Loucy (cell line): Measurements from ENCODE around the gene MBLAC1.

Experiments
- H2AFZ ChIP-seq: fragments of 200-600 bp; sonication (generic); 2 replicates; pipeline ENCODE4 v1.6.0; 2016; ENCODE audit warnings: antibody characterized with exemption, mild to moderate bottlenecking, low read length, moderate library complexity
- H3F3A ChIP-seq: fragments of 200-600 bp; 2 replicates; pipeline ENCODE4 v1.6.0; 2016; ENCODE audit warnings: antibody characterized with exemption, low read depth, mild to moderate bottlenecking
- H3K27me3 ChIP-seq: fragments of 200-600 bp; sonication (generic); 2 replicates; pipeline ENCODE4 v1.6.1; 2014; ENCODE audit warnings: low read length, mild to moderate bottlenecking; ENCODE audit not compliant: insufficient read depth, poor library complexity, severe bottlenecking
- H3K36me3 ChIP-seq: fragments of 200-600 bp; sonication (generic); 2 replicates; pipeline ENCODE4 v1.6.1; 2016; ENCODE audit warnings: low read length; ENCODE audit not compliant: insufficient read depth
- H3K4me1 ChIP-seq: fragments of 200-600 bp; sonication (generic); 2 replicates; pipeline ENCODE4 v1.5.1; 2014; ENCODE audit warnings: low read length, mild to moderate bottlenecking; ENCODE audit not compliant: insufficient read depth, poor library complexity, severe bottlenecking
- H3K4me2 ChIP-seq: fragments of 200-600 bp; sonication (generic); 2 replicates; pipeline ENCODE4 v1.6.0; 2014; ENCODE audit warnings: antibody characterized with exemption, low read length, low read depth, mild to moderate bottlenecking; ENCODE audit not compliant: poor library complexity, severe bottlenecking
- H3K4me3 ChIP-seq: fragments of 200-600 bp; sonication (generic); 2 replicates; pipeline ENCODE4 v1.5.1; 2014; ENCODE audit warnings: low read length, mild to moderate bottlenecking, mixed read lengths; ENCODE audit not compliant: poor library complexity, severe bottlenecking
- H3K79me2 ChIP-seq: fragments of 200-600 bp; sonication (generic); 2 replicates; pipeline ENCODE4 v1.6.1; 2014; ENCODE audit warnings: low read length; ENCODE audit not compliant: insufficient read depth
- H3K9ac ChIP-seq: fragments of 200-600 bp; sonication (generic); 2 replicates; pipeline ENCODE4 v1.6.0; 2014; ENCODE audit warnings: mild to moderate bottlenecking, low read depth, low read length, moderate library complexity; ENCODE audit not compliant: poor library complexity, severe bottlenecking
- H3K9me2 ChIP-seq: fragments of 200-600 bp; sonication (generic); replicated peaks from 2 replicates; pipeline ENCODE4 v1.6.1; 2016; ENCODE audit warnings: low read depth, low read length, mixed read lengths
- H3K9me3 ChIP-seq: fragments of 200-600 bp; sonication (generic); 2 replicates; pipeline ENCODE4 v1.6.1; 2014; ENCODE audit warnings: mild to moderate bottlenecking, antibody characterized with exemption, low read length, low read depth; ENCODE audit not compliant: insufficient read depth
- H4K20me1 ChIP-seq: fragments of 200-600 bp; sonication (generic); 2 replicates; pipeline ENCODE4 v1.6.0; 2014; ENCODE audit warnings: antibody characterized with exemption, low read length, mild to moderate bottlenecking; ENCODE audit not compliant: insufficient read depth, poor library complexity, severe bottlenecking
- CTCF ChIP-seq: fragments of 200-600 bp; sonication (generic); conservative IDR thresholded peaks from 2 replicates; pipeline ENCODE4 v1.5.1; 2014; ENCODE audit warnings: mild to moderate bottlenecking, antibody characterized with exemption, low read length
- EZH2phosphoT487 ChIP-seq: fragments of 200-600 bp; IDR thresholded peaks from 2 replicates; pipeline ENCODE4 v1.6.1; 2018; ENCODE audit warnings: antibody characterized with exemption, mild to moderate bottlenecking, moderate library complexity, borderline replicate concordance

Gene MBLAC1

GRCh38 chr7:100163871-100164270, 37.1 kb downstream of the MBLAC1 start:
- H2AFZ ChIP-seq = no peak overlapping the region
- H3K4me3 ChIP-seq = no peak overlapping the region
- H3F3A ChIP-seq = no peaks in the 10 kb centered on the region
- no peaks in the 10 kb centered on the region for H3K27me3 ChIP-seq
- no peaks in the 10 kb centered on the region for H3K9me2 ChIP-seq
- H3K4me1 ChIP-seq = peaks cover 9% of the 10 kb centered on the region
- no peaks in the 10 kb centered on the region for H4K20me1 ChIP-seq
- peaks cover 4% of the 10 kb centered on the region for H3K79me2 ChIP-seq
- no peak overlapping the region for H3K9ac ChIP-seq
- TF ChIP-seq CTCF (no peak), EZH2phosphoT487 (no peak)
- H3K36me3 ChIP-seq = no peaks in the 10 kb centered on the region
- no peaks in the 10 kb centered on the region for H3K9me3 ChIP-seq
- no peak overlapping the region for H3K4me2 ChIP-seq

GRCh38 chr7:100166317-100166940, 39.7 kb downstream of the MBLAC1 start:
- peaks cover 5% of the 10 kb centered on the region for H3K4me1 ChIP-seq
- no peak overlapping the region for H3K4me2 ChIP-seq
- H2AFZ ChIP-seq = no peak overlapping the region

GRCh38 chr7:100166970-100167911, 40.5 kb downstream of the MBLAC1 start:
- Histone ChIP-seq H3K4me1 (peaks cover 5% of the 10 kb centered on the region), H3K36me3 (no peaks in the 10 kb centered on the region), H4K20me1 (no peaks in the 10 kb centered on the region), H3K79me2 (no peaks in the 10 kb centered on the region), H3K4me3 (no peak overlapping the region), H3K4me2 (no peak overlapping the region), H2AFZ (no peak overlapping the region), H3F3A (no peaks in the 10 kb centered on the region), H3K9ac (no peak overlapping the region), H3K9me3 (no peaks in the 10 kb centered on the region), H3K27me3 (no peaks in the 10 kb centered on the region), H3K9me2 (no peaks in the 10 kb centered on the region)
- TF ChIP-seq EZH2phosphoT487 = no peak
- no peak for TF ChIP-seq CTCF

More at GRCh38 chr7:100166317-100166940, 39.7 kb downstream of the MBLAC1 start:
- Histone ChIP-seq H3K9me2 (no peaks in the 10 kb centered on the region), H3K36me3 (no peaks in the 10 kb centered on the region), H4K20me1 (no peaks in the 10 kb centered on the region), H3K27me3 (no peaks in the 10 kb centered on the region), H3K4me3 (no peak overlapping the region), H3K9me3 (no peaks in the 10 kb centered on the region), H3K79me2 (no peaks in the 10 kb centered on the region), H3K9ac (no peak overlapping the region), H3F3A (no peaks in the 10 kb centered on the region)
- TF ChIP-seq CTCF (no peak), EZH2phosphoT487 (no peak)
